ENCODE data around the gene CCSAP.
A peak's percentile ranks its signal among the peaks of the same experiment; 100 is the strongest.
"Not testable (repeated sequence)": the region's sequence is repeated elsewhere in the genome, so short reads cannot be mapped to it uniquely, and the experiment has no call there.

CCSAP gene

GRCh38 chr1:229364207-229365065 is 21.6 kb upstream of the CCSAP start:
- no peak for DNase-seq

GRCh38 chr1:229363723-229364122 is 20.9 kb upstream of the CCSAP start:
- no peak for DNase-seq

- DNase-seq, result no peak
Observed at GRCh38 chr1:229360420-229360819, 17.6 kb upstream of the CCSAP start.

- DNase-seq, result no peak
Observed at GRCh38 chr1:229355661-229356060, 12.8 kb upstream of the CCSAP start.

GRCh38 chr1:229354226-229354625 is 11.4 kb upstream of the CCSAP start:
- DNase-seq, result no peak

- DNase-seq, result no peak
Observed at GRCh38 chr1:229352975-229353374, 10.1 kb upstream of the CCSAP start.

GRCh38 chr1:229349463-229350385 is 6.9 kb upstream of the CCSAP start:
- DNase-seq, result no peak

- no peak for DNase-seq
Observed at GRCh38 chr1:229347528-229347927, 4.7 kb upstream of the CCSAP start.

- peak; percentile 26 for DNase-seq
Observed at GRCh38 chr1:229344937-229345684, 2.3 kb upstream of the CCSAP start.

GRCh38 chr1:229344139-229344538 is 1.3 kb upstream of the CCSAP start:
- no peak for DNase-seq

GRCh38 chr1:229341774-229342655 is 832 bp downstream of the CCSAP start:
- DNase-seq, result peak; percentile 73

- no peak for DNase-seq
Observed at GRCh38 chr1:229340496-229340895, 2.4 kb downstream of the CCSAP start.

GRCh38 chr1:229339520-229339919 is 3.3 kb downstream of the CCSAP start:
- no peak for DNase-seq

GRCh38 chr1:229339086-229339485 is 3.8 kb downstream of the CCSAP start:
- DNase-seq, result no peak

GRCh38 chr1:229336345-229336744 is 6.5 kb downstream of the CCSAP start:
- no peak for DNase-seq

- no peak for DNase-seq
Observed at GRCh38 chr1:229334716-229335115, 8.1 kb downstream of the CCSAP start.

GRCh38 chr1:229334269-229334668 is 8.6 kb downstream of the CCSAP start:
- no peak for DNase-seq

GRCh38 chr1:229328598-229329362 is 14.1 kb downstream of the CCSAP start:
- no peak for DNase-seq

- not testable (repeated sequence) for DNase-seq
Observed at GRCh38 chr1:229327765-229328164, 15.1 kb downstream of the CCSAP start.

GRCh38 chr1:229326601-229327000 is 16.2 kb downstream of the CCSAP start:
- no peak for DNase-seq

- DNase-seq, result no peak
Observed at GRCh38 chr1:229325853-229326487, 16.9 kb downstream of the CCSAP start.

Data from fibroblast of skin of right quadriceps (primary cell).